GM12878 (cell line): ENCODE data around the gene RAP1A. TPM values are rescaled to one million over a fixed set of nuclear protein-coding genes. Genes with fewer than 3 reads are reported as not detected.

ENCODE experiments used
- ATAC-seq: fragments of 200-7000 bp; cut with Tn5 transposase; 3 replicates; pipeline ENCODE4 v1.9.1; 2020; ENCODE audit warnings: mild to moderate bottlenecking, moderate library complexity
- BruUV-seq: library from RNA; stranded (reverse); fragments of 400-500 nt; replicated peaks from 2 replicates; lab custom pipeline; 2021; lab: Mats Ljungman, UMichigan
- CTCF ChIA-PET: fragments of 300-600 bp; sonication (Branson Sonifier 250); formaldehyde crosslinking; extraction: SDS; loops from one replicate; lab custom pipeline; 2021; ENCODE audit warnings: inconsistent platforms; lab: Yijun Ruan, JAX
- POLR2A ChIA-PET: fragments of 350-600 bp; formaldehyde crosslinking; extraction: SDS; loops from one replicate; lab custom pipeline; 2021; ENCODE audit warnings: inconsistent platforms; lab: Charles Lee
- RAD21 ChIA-PET: fragments of 300-600 bp; sonication (Branson Sonifier 250); formaldehyde crosslinking; loops from one replicate; lab custom pipeline; 2023; ENCODE audit warnings: antibody characterized with exemption; ENCODE audit not compliant: unreplicated experiment; lab: Charles Lee
- SMC1A ChIA-PET: fragments of 300-600 bp; sonication (Branson Sonifier 250); formaldehyde crosslinking; loops from one replicate; lab custom pipeline; 2023; ENCODE audit not compliant: unreplicated experiment, uncharacterized antibody; lab: Charles Lee
- DNase-seq: peaks from one replicate; pipeline ENCODE4 v3.0.0-alpha.2; 2011; ENCODE audit warnings: low read depth, low spot score
- FAIRE-seq: peaks from 3 replicates; lab custom pipeline; 2011; peaks lifted over from hg19 to GRCh38; lab: Jason Lieb, UNC
- H2AFZ ChIP-seq: 2 replicates; pipeline ENCODE4 v1.6.0; 2011; ENCODE audit warnings: low read depth, low read length, control low read depth; ENCODE audit not compliant: control insufficient read depth
- H3K27ac ChIP-seq: 2 replicates; pipeline ENCODE4 v1.5.1; 2011; ENCODE audit warnings: control low read depth; ENCODE audit not compliant: control insufficient read depth, insufficient read depth
- H3K27me3 ChIP-seq, 2 experiments: replicated peaks in 1 of 2; 2 replicates each; pipeline versions ENCODE4 v1.6.0 to v1.6.1; 2011; ENCODE audit warnings: low read length in 1 of 2; ENCODE audit not compliant: control insufficient read depth in 2 of 2, insufficient read depth in 2 of 2
- H3K36me3 ChIP-seq, 2 experiments: 2 replicates each; pipeline ENCODE4 v1.5.1; 2011; ENCODE audit warnings: low read length in 1 of 2; ENCODE audit not compliant: control insufficient read depth in 2 of 2, insufficient read depth in 2 of 2
- H3K4me1 ChIP-seq: 2 replicates; pipeline ENCODE4 v1.6.1; 2011; ENCODE audit warnings: mild to moderate bottlenecking, low read length, moderate library complexity, mixed read lengths; ENCODE audit not compliant: control insufficient read depth, insufficient read depth
- H3K4me2 ChIP-seq: 2 replicates; pipeline ENCODE4 v1.6.0; 2011; ENCODE audit warnings: control low read depth; ENCODE audit not compliant: control insufficient read depth, insufficient read depth
- H3K4me3 ChIP-seq: fragments of 200-600 bp; sonication (generic); 2 replicates; pipeline ENCODE4 v1.5.1; 2016
- H3K79me2 ChIP-seq: 2 replicates; pipeline ENCODE4 v1.6.0; 2011; ENCODE audit warnings: low read length; ENCODE audit not compliant: control insufficient read depth, insufficient read depth
- H3K9ac ChIP-seq: 2 replicates; pipeline ENCODE4 v1.8.0; 2011; ENCODE audit warnings: low read length, control low read depth, mixed read lengths; ENCODE audit not compliant: control insufficient read depth, insufficient read depth
- H3K9me3 ChIP-seq: replicated peaks from 3 replicates; pipeline ENCODE4 v1.5.1; 2011; ENCODE audit warnings: mild to moderate bottlenecking, low read length; ENCODE audit not compliant: control insufficient read depth, insufficient read depth
- H4K20me1 ChIP-seq: 2 replicates; pipeline ENCODE4 v1.6.0; 2011; ENCODE audit not compliant: control insufficient read depth, insufficient read depth
- HDAC6 ChIP-seq: fragments of 200-600 bp; sonication (generic); IDR thresholded peaks from one replicate; pipeline ENCODE4 v1.8.0; 2017; ENCODE audit warnings: antibody characterized with exemption; ENCODE audit not compliant: unreplicated experiment
- KLF5 ChIP-seq: fragments of 450-650 bp; IDR thresholded peaks from 2 replicates; pipeline ENCODE4 v1.6.1; 2014; ENCODE audit warnings: mild to moderate bottlenecking; ENCODE audit not compliant: partially characterized antibody
- NKRF ChIP-seq: fragments of 450-650 bp; conservative IDR thresholded peaks from 2 replicates; pipeline ENCODE4 v1.6.1; 2017; ENCODE audit warnings: mild to moderate bottlenecking, moderate library complexity
- SKIL ChIP-seq: fragments of 450-650 bp; IDR thresholded peaks from 2 replicates; pipeline ENCODE4 v1.6.1; 2017; ENCODE audit warnings: mild to moderate bottlenecking, low read depth, inconsistent platforms; ENCODE audit not compliant: poor library complexity, severe bottlenecking
- SUZ12 ChIP-seq: fragments of 200-600 bp; sonication (generic); IDR thresholded peaks from one replicate; pipeline ENCODE4 v1.6.1; 2018; ENCODE audit warnings: antibody characterized with exemption, mild to moderate bottlenecking; ENCODE audit not compliant: unreplicated experiment
- YY1 ChIP-seq: IDR thresholded peaks from 2 replicates; pipeline ENCODE4 v1.6.1; 2011; ENCODE audit warnings: low read depth, mild to moderate bottlenecking, low read length
- ZBED1 ChIP-seq: IDR thresholded peaks from 2 replicates; pipeline ENCODE4 v1.6.1; 2016; ENCODE audit warnings: borderline replicate concordance
- WGBS: methylation state at CpG from one replicate; pipeline ENCODE4 v1.1.6; 2016; ENCODE audit warnings: low lambda C conversion rate; ENCODE audit not compliant: insufficient replicate concordance, insufficient coverage; ENCODE audit errors: missing lambda C conversion rate; 5-methylcytosine and 5-hydroxymethylcytosine counted together
- in situ Hi-C: fragments of 300-500 bp; cut with MboI; formaldehyde crosslinking; loops from 9 replicates; pipeline ENCODE4 v1.14.3; 2018; ENCODE audit warnings: mixed read lengths
- intact Hi-C: fragments of 100-400 bp; cut with micrococcal nuclease; formaldehyde crosslinking; loops from one replicate; pipeline ENCODE4 v1.14.2; 2022; ENCODE audit not compliant: unreplicated experiment
- polyA plus RNA-seq, 11 experiments: library from polyadenylated mRNA; depleted of rRNA in 4 of 11; unstranded in 6 of 11; stranded (reverse) in 5 of 11; fragments of >200 nt; fragmentation: Nextera tagmentation in 4 of 11; fragmentation: Illumina TruSeq in 1 of 11; extraction: Ambion mirVana in 4 of 11; extraction: Trizol in 1 of 11; gene quantifications; 1 replicate in 1 of 11; 2 replicates in 10 of 11; pipeline versions ENCODE4 v1.2.1 to v1.2.3, GENCODE V29; 2011 to 2016; ENCODE audit warnings: inconsistent platforms in 2 of 11, missing spikeins in 2 of 11, low read depth in 1 of 11
- total RNA-seq, 4 experiments: library from RNA; depleted of rRNA in 3 of 4; stranded (reverse); fragments of >200 nt in 3 of 4; fragmentation: Illumina TruSeq in 1 of 4; extraction: Trizol in 1 of 4; gene quantifications; 2 replicates each; pipeline versions ENCODE4 v1.2.1 to v1.2.3, GENCODE V29; 2013 to 2021

RAP1A gene
- total and polyA plus RNA-seq, 10 of the 15 experiments (the other 5 are each of a cell fraction or from before 2014, with no cell fraction given): 38.4 to 213 (median 86.0) TPM

- no peak for FAIRE-seq
- Histone ChIP-seq H3K9me3 (no peaks in the 10 kb centered on the region), H3K9ac (no peak overlapping the region; the same call in 1 of the 2 replicates), H3K27me3 (peaks cover 0 to 6% of the 10 kb centered on the region in 2 experiments; a peak in 2 of 4 replicates), H3K4me2 (peak overlapping the region; percentile 100), H3K4me1 (peaks cover 11% of the 10 kb centered on the region), H4K20me1 (no peaks in the 10 kb centered on the region), H3K36me3 (no peaks in the 10 kb centered on the region), H3K4me3 (peak overlapping the region; percentile 86), H2AFZ (no peak overlapping the region; the same call in 1 of the 2 replicates), H3K79me2 (no peaks in the 10 kb centered on the region), H3K27ac (no peak overlapping the region)
- no peak for TF ChIP-seq SUZ12
- TF ChIP-seq NKRF: no peak
- TF ChIP-seq KLF5: no peak
- no peak for TF ChIP-seq ZBED1
- TF ChIP-seq YY1: no peak
- no peak for TF ChIP-seq HDAC6
- no peak for TF ChIP-seq SKIL
- in situ Hi-C loops: no loop called here
- SMC1A ChIA-PET: interaction anchor here (0.6 to 4.8 kb wide), 11 partner anchors 9 to 229 kb away, joined by 3 to 31 read pairs (median 5); no protein-coding TSS in a partner anchor
- no peak for DNase-seq
- POLR2A ChIA-PET: interaction anchor here (0.6 to 2.2 kb wide), 7 partner anchors 14 to 230 kb away, joined by 3 to 6 read pairs (median 3); partner anchors contain the start of gene RAP1A
- CTCF ChIA-PET: interaction anchor here (0.8 to 12.7 kb wide), 10 partner anchors 9 to 256 kb away, joined by 3 to 135 read pairs (median 10); no protein-coding TSS in a partner anchor
- ATAC-seq: no peak
- RAD21 ChIA-PET: interaction anchor here (0.7 to 3.9 kb wide), 14 partner anchors 10 to 231 kb away, joined by 3 to 26 read pairs (median 4); no protein-coding TSS in a partner anchor
- intact Hi-C loops: no loop called here
- BruUV-seq: no TSS peak
- WGBS: 20% methylated on average over 6 of the region's 9 CpGs
Measured at GRCh38 chr1:111738133-111738435, 118.5 kb downstream of the RAP1A start.
